ENCODE data around the gene ELMO1. TPM values are rescaled to one million over a fixed set of nuclear protein-coding genes. Genes with fewer than 3 reads are reported as not detected.

ELMO1 gene
- total and polyA plus RNA-seq, 2 of the 13 experiments (the other 11 are each of a cell fraction or from before 2014, with no cell fraction given): 0.11 to 0.17 TPM

DNA sequence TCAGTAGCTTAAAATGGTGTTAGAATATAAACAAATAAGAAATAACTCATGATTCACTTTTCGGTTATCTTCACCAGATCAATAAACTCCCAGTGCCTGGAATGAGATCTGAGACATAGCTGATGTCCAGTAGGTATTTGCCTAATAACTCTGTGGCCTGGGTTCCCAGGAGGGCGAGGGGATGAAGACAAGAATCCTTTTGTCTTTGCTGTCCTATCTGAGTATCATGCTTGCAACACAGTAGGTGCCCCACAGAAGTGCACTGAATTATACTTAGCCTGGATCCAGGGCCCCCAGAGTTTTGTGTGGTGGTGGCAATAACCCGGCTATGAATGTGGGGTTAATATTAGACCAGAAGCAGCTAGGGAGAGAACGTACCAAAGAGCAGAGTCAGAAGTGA is 374.3 kb downstream of the ELMO1 start (continued):
- TF ChIP-seq HDAC2 (CRISPR knock-in tag; IDR thresholded peaks at IDR 0.05) (peak; percentile 77), ZNF543 (CRISPR knock-in tag; IDR thresholded peaks at IDR 0.05) (no peak), ZNF616 (CRISPR knock-in tag; IDR thresholded peaks at IDR 0.05; ENCODE audit: low read depth) (no peak), JUND (CRISPR knock-in tag; IDR thresholded peaks at IDR 0.05) (no peak), CENPT (CRISPR knock-in tag; IDR thresholded peaks at IDR 0.05; ENCODE audit: low read depth) (no peak), POLR2AphosphoS2 (IDR thresholded peaks at IDR 0.05; ENCODE audit: low read depth, low read length) (no peak), IKZF4 (CRISPR knock-in tag; IDR thresholded peaks at IDR 0.05; ENCODE audit: borderline replicate concordance, low read depth, not compliant biosample characterization) (no peak), ZFP36L1 (CRISPR knock-in tag; IDR thresholded peaks at IDR 0.05) (no peak), MIXL1 (CRISPR knock-in tag; IDR thresholded peaks at IDR 0.05) (no peak), ZNF749 (CRISPR knock-in tag; IDR thresholded peaks at IDR 0.05; ENCODE audit: borderline replicate concordance) (no peak)
- TF ChIP-seq, protein P1, sequence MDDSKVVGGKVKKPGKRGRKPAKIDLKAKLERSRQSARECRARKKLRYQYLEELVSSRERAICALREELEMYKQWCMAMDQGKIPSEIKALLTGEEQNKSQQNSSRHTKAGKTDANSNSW (CRISPR knock-in tag; IDR thresholded peaks at IDR 0.05; ENCODE audit: borderline replicate concordance): no peak
- TF ChIP-seq, protein P2, sequence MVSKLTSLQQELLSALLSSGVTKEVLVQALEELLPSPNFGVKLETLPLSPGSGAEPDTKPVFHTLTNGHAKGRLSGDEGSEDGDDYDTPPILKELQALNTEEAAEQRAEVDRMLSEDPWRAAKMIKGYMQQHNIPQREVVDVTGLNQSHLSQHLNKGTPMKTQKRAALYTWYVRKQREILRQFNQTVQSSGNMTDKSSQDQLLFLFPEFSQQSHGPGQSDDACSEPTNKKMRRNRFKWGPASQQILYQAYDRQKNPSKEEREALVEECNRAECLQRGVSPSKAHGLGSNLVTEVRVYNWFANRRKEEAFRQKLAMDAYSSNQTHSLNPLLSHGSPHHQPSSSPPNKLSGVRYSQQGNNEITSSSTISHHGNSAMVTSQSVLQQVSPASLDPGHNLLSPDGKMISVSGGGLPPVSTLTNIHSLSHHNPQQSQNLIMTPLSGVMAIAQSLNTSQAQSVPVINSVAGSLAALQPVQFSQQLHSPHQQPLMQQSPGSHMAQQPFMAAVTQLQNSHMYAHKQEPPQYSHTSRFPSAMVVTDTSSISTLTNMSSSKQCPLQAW (CRISPR knock-in tag; IDR thresholded peaks at IDR 0.05): 0 out of 2 replicates have a peak, but pooled peaks have one; percentile 35
- TF ChIP-seq, protein P3, sequence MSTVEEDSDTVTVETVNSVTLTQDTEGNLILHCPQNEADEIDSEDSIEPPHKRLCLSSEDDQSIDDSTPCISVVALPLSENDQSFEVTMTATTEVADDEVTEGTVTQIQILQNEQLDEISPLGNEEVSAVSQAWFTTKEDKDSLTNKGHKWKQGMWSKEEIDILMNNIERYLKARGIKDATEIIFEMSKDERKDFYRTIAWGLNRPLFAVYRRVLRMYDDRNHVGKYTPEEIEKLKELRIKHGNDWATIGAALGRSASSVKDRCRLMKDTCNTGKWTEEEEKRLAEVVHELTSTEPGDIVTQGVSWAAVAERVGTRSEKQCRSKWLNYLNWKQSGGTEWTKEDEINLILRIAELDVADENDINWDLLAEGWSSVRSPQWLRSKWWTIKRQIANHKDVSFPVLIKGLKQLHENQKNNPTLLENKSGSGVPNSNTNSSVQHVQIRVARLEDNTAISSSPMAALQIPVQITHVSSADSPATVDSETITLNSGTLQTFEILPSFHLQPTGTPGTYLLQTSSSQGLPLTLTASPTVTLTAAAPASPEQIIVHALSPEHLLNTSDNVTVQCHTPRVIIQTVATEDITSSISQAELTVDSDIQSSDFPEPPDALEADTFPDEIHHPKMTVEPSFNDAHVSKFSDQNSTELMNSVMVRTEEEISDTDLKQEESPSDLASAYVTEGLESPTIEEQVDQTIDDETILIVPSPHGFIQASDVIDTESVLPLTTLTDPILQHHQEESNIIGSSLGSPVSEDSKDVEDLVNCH (CRISPR knock-in tag; IDR thresholded peaks at IDR 0.05): no peak
- TF ChIP-seq, protein P4, sequence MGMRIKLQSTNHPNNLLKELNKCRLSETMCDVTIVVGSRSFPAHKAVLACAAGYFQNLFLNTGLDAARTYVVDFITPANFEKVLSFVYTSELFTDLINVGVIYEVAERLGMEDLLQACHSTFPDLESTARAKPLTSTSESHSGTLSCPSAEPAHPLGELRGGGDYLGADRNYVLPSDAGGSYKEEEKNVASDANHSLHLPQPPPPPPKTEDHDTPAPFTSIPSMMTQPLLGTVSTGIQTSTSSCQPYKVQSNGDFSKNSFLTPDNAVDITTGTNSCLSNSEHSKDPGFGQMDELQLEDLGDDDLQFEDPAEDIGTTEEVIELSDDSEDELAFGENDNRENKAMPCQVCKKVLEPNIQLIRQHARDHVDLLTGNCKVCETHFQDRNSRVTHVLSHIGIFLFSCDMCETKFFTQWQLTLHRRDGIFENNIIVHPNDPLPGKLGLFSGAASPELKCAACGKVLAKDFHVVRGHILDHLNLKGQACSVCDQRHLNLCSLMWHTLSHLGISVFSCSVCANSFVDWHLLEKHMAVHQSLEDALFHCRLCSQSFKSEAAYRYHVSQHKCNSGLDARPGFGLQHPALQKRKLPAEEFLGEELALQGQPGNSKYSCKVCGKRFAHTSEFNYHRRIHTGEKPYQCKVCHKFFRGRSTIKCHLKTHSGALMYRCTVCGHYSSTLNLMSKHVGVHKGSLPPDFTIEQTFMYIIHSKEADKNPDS (CRISPR knock-in tag; IDR thresholded peaks at IDR 0.05): no peak
- TF ChIP-seq, protein P5, sequence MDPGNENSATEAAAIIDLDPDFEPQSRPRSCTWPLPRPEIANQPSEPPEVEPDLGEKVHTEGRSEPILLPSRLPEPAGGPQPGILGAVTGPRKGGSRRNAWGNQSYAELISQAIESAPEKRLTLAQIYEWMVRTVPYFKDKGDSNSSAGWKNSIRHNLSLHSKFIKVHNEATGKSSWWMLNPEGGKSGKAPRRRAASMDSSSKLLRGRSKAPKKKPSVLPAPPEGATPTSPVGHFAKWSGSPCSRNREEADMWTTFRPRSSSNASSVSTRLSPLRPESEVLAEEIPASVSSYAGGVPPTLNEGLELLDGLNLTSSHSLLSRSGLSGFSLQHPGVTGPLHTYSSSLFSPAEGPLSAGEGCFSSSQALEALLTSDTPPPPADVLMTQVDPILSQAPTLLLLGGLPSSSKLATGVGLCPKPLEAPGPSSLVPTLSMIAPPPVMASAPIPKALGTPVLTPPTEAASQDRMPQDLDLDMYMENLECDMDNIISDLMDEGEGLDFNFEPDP (CRISPR knock-in tag; conservative IDR thresholded peaks at IDR 0.05): no peak
- TF ChIP-seq, protein P6, sequence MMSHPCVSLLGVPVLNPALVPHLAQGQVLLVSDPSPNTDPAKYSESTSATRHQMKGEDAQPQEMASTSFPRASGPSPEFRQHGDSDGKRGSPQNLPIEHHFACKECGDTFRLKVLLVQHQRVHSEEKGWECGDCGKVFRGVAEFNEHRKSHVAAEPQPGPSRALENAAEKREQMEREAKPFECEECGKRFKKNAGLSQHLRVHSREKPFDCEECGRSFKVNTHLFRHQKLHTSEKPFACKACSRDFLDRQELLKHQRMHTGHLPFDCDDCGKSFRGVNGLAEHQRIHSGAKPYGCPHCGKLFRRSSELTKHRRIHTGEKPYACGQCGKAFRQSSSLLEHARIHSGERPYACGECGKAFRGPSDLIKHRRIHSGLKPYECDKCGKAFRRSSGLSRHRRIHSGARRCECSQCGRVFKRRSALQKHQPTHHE (CRISPR knock-in tag; IDR thresholded peaks at IDR 0.05; ENCODE audit: borderline replicate concordance): no peak
- TF ChIP-seq, protein P7, sequence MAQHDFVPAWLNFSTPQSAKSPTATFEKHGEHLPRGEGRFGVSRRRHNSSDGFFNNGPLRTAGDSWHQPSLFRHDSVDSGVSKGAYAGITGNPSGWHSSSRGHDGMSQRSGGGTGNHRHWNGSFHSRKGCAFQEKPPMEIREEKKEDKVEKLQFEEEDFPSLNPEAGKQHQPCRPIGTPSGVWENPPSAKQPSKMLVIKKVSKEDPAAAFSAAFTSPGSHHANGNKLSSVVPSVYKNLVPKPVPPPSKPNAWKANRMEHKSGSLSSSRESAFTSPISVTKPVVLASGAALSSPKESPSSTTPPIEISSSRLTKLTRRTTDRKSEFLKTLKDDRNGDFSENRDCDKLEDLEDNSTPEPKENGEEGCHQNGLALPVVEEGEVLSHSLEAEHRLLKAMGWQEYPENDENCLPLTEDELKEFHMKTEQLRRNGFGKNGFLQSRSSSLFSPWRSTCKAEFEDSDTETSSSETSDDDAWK (CRISPR knock-in tag; IDR thresholded peaks at IDR 0.05): no peak

Data from HepG2 (cell line).